ENCODE results near the gene TMEM121.

- TF ChIP-seq, protein P1, sequence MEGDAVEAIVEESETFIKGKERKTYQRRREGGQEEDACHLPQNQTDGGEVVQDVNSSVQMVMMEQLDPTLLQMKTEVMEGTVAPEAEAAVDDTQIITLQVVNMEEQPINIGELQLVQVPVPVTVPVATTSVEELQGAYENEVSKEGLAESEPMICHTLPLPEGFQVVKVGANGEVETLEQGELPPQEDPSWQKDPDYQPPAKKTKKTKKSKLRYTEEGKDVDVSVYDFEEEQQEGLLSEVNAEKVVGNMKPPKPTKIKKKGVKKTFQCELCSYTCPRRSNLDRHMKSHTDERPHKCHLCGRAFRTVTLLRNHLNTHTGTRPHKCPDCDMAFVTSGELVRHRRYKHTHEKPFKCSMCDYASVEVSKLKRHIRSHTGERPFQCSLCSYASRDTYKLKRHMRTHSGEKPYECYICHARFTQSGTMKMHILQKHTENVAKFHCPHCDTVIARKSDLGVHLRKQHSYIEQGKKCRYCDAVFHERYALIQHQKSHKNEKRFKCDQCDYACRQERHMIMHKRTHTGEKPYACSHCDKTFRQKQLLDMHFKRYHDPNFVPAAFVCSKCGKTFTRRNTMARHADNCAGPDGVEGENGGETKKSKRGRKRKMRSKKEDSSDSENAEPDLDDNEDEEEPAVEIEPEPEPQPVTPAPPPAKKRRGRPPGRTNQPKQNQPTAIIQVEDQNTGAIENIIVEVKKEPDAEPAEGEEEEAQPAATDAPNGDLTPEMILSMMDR (conservative IDR thresholded peaks at IDR 0.05), result no peak
- no peak for TF ChIP-seq EZH2 (IDR thresholded peaks at IDR 0.05; ENCODE audit: low read depth)
Measured at GRCh38 chr14:105484069-105484996, 42.0 kb upstream of the TMEM121 start.
